B cell (primary cell): ENCODE results near the gene NCLN. TPM values are rescaled to one million over a fixed set of nuclear protein-coding genes. Genes with fewer than 3 reads are reported as not detected.

Source experiments
- ATAC-seq: fragments of 200-7000 bp; cut with Tn5 transposase; one replicate; pipeline ENCODE4 v1.10.0; 2021; ENCODE audit warnings: low read depth, mild to moderate bottlenecking, moderate number of reproducible peaks, moderate library complexity
- CTCF ChIA-PET: fragments of 350-600 bp; sonication (Branson Sonifier 250); formaldehyde crosslinking; loops from one replicate; lab custom pipeline; 2021; ENCODE audit warnings: antibody characterized with exemption, inconsistent platforms; lab: Charles Lee
- POLR2A ChIA-PET: fragments of 350-600 bp; sonication (Branson Sonifier 250); formaldehyde crosslinking; loops from one replicate; lab custom pipeline; 2021; ENCODE audit warnings: antibody characterized with exemption; lab: Charles Lee
- DNase-seq: peaks from one replicate; pipeline ENCODE4 v3.0.0; 2013
- H2AFZ ChIP-seq: 2 replicates; pipeline ENCODE4 v1.6.1; 2012; ENCODE audit warnings: mild to moderate bottlenecking, low read depth, low read length; ENCODE audit not compliant: insufficient read depth, poor library complexity, severe bottlenecking
- H3K27ac ChIP-seq, 2 donors: 1 replicate in 1 of 2; 2 replicates in 1 of 2; pipeline ENCODE4 v1.5.1; 2012 to 2013; ENCODE audit warnings: low read length in 2 of 2, mild to moderate bottlenecking in 2 of 2, moderate library complexity in 1 of 2
- H3K27me3 ChIP-seq, 4 experiments: fragments of 200-600 bp in 1 of 4; sonication (generic) in 1 of 4; replicated peaks in 1 of 4; 1 replicate in 2 of 4; 2 replicates in 2 of 4; pipeline versions ENCODE4 v1.6.1 to v1.7.0; 2013 to 2016; ENCODE audit warnings: low read length in 3 of 4, mild to moderate bottlenecking in 2 of 4, mixed read lengths in 1 of 4, moderate library complexity in 1 of 4; ENCODE audit not compliant: insufficient read depth in 4 of 4, control insufficient read depth in 3 of 4; ENCODE audit errors: control extremely low read depth in 1 of 4
- H3K36me3 ChIP-seq, 2 experiments: replicated peaks in 1 of 2; 1 replicate in 1 of 2; 2 replicates in 1 of 2; pipeline versions ENCODE4 v1.6.1 to v1.7.1; 2013; ENCODE audit warnings: low read length in 1 of 2; ENCODE audit not compliant: insufficient read depth in 2 of 2, control insufficient read depth in 1 of 2; ENCODE audit errors: control extremely low read depth in 1 of 2, extremely low read depth in 1 of 2
- H3K4me1 ChIP-seq, 2 donors: fragments of 200-600 bp in 1 of 2; sonication (generic) in 1 of 2; 1 replicate in 1 of 2; 2 replicates in 1 of 2; pipeline versions ENCODE4 v1.5.1 to v1.6.1; 2013 to 2017; ENCODE audit warnings: low read length in 2 of 2; ENCODE audit not compliant: control insufficient read depth in 2 of 2, insufficient read depth in 2 of 2
- H3K4me2 ChIP-seq: replicated peaks from 2 replicates; pipeline ENCODE3; 2012; ENCODE audit warnings: mild to moderate bottlenecking, low read depth, low read length; ENCODE audit not compliant: poor library complexity, severe bottlenecking
- H3K4me3 ChIP-seq, 5 experiments: fragments of 200-600 bp in 1 of 5; sonication (generic) in 1 of 5; 1 replicate in 3 of 5; 2 replicates in 2 of 5; pipeline versions ENCODE4 v1.5.1 to v1.7.0; 2011 to 2016; ENCODE audit warnings: low read length in 4 of 5, mild to moderate bottlenecking in 4 of 5, low read depth in 2 of 5, control low read depth in 1 of 5, moderate library complexity in 1 of 5; ENCODE audit not compliant: insufficient read depth in 1 of 5; ENCODE audit errors: control extremely low read depth in 1 of 5, extremely low read depth in 1 of 5
- H3K79me2 ChIP-seq: fragments of 200-600 bp; sonication (generic); one replicate; pipeline ENCODE4 v1.6.0; 2016; ENCODE audit warnings: low read length; ENCODE audit not compliant: control insufficient read depth, insufficient read depth
- H3K9ac ChIP-seq: fragments of 200-600 bp; sonication (generic); 2 replicates; pipeline ENCODE4 v1.6.1; 2017; ENCODE audit warnings: mild to moderate bottlenecking, low read length, moderate library complexity
- H3K9me3 ChIP-seq, 3 donors: one replicate each; pipeline versions ENCODE4 v1.6.1 to v1.7.1; 2013; ENCODE audit warnings: low read length in 2 of 3; ENCODE audit not compliant: control insufficient read depth in 2 of 3, insufficient read depth in 1 of 3; ENCODE audit errors: control extremely low read depth in 1 of 3
- H4K20me1 ChIP-seq: 2 replicates; pipeline ENCODE4 v1.6.0; 2012; ENCODE audit warnings: mild to moderate bottlenecking, low read length; ENCODE audit not compliant: insufficient read depth, control insufficient read depth, poor library complexity, severe bottlenecking
- H3K27ac Mint-ChIP-seq: one replicate; pipeline ENCODE4 v1.8.0; 2021; ENCODE audit warnings: mixed read lengths
- H3K27me3 Mint-ChIP-seq: one replicate; pipeline ENCODE4 v1.8.0; 2021; ENCODE audit warnings: mixed read lengths
- H3K4me1 Mint-ChIP-seq: one replicate; pipeline ENCODE4 v1.8.0; 2021; ENCODE audit warnings: mixed read lengths
- H3K4me3 Mint-ChIP-seq: one replicate; pipeline ENCODE4 v1.8.0; 2021; ENCODE audit warnings: mixed read lengths
- H3K9me3 Mint-ChIP-seq: one replicate; pipeline ENCODE4 v1.8.0; 2022; ENCODE audit warnings: mixed read lengths; ENCODE audit not compliant: insufficient read depth
- CTCF ChIP-seq: fragments of 200-600 bp; IDR thresholded peaks from one replicate; pipeline ENCODE4 v1.8.0; 2022; ENCODE audit warnings: antibody characterized with exemption, mild to moderate bottlenecking
- EZH2 ChIP-seq: IDR thresholded peaks from 2 replicates; pipeline ENCODE4 v1.6.1; 2012; ENCODE audit warnings: borderline replicate concordance, low read depth, mild to moderate bottlenecking, moderate library complexity, low read length; ENCODE audit not compliant: insufficient read depth, poor library complexity, severe bottlenecking
- WGBS: methylation state at CpG from one replicate; pipeline ENCODE4 v1.1.5; 2013; ENCODE audit warnings: missing lambda C conversion rate; ENCODE audit not compliant: insufficient coverage; 5-methylcytosine and 5-hydroxymethylcytosine counted together
- intact Hi-C: fragments of 100-400 bp; cut with micrococcal nuclease; formaldehyde crosslinking; loops from one replicate; pipeline ENCODE4 v1.10.0; 2022
- polyA plus RNA-seq: library from polyadenylated mRNA; depleted of rRNA; stranded (reverse); fragments of >200 nt; gene quantifications from 2 replicates; pipeline ENCODE4 v1.2.3, GENCODE V29; 2012
- total RNA-seq, 2 donors: library from RNA; stranded (reverse); fragments of 120-200 nt in 1 of 2; gene quantifications; 1 replicate in 1 of 2; 2 replicates in 1 of 2; pipeline versions ENCODE4 v1.2.3 to v1.2.4, GENCODE V29; 2013 to 2022

Gene NCLN
- total and polyA plus RNA-seq, 2 donors (not counting 1 experiment from before 2014, with no cell fraction given) = 55.0 to 82.0 TPM

- Histone ChIP-seq H4K20me1 (no peaks in the 10 kb centered on the region), H3K4me3 (no peak overlapping the region), H2AFZ (no peak overlapping the region), H3K36me3 (no peaks in the 10 kb centered on the region), H3K27ac (no peak overlapping the region), H3K9me3 (peaks cover 0 to 8% (median 0%) of the 10 kb centered on the region in 3 donors), H3K4me1 (peaks cover 0 to 5% of the 10 kb centered on the region in 2 donors), H3K27me3 (peaks cover 0 to 65% (median 21%) of the 10 kb centered on the region in 4 experiments), H3K79me2 (no peaks in the 10 kb centered on the region), H3K4me2 (no peak overlapping the region), H3K9ac (no peak overlapping the region)
- DNase-seq (peak; percentile 18), ATAC-seq (no peak)
- Mint-ChIP-seq H3K27ac (no peak overlapping the region), H3K4me3 (no peak overlapping the region), H3K4me1 (peaks cover 7% of the 10 kb centered on the region), H3K27me3 (peaks cover 25% of the 10 kb centered on the region), H3K9me3 (no peaks in the 10 kb centered on the region)
- ChIA-PET POLR2A (no interaction called here), CTCF (interaction anchor here (0.6 kb wide), 1 partner anchor 290 kb away, joined by 3 read pairs; no protein-coding TSS in a partner anchor)
- intact Hi-C loops = no loop called here
- TF ChIP-seq CTCF (no peak), EZH2 (no peak)
- 75% methylated on average over 12 of the region's 12 CpGs for WGBS
Measured at GRCh38 chr19:3227054-3227626, 41.4 kb downstream of the NCLN start.

- Histone ChIP-seq H4K20me1 (no peaks in the 10 kb centered on the region), H3K9ac (no peak overlapping the region), H3K4me2 (no peak overlapping the region), H3K4me1 (peaks cover 0 to 2% of the 10 kb centered on the region in 2 donors), H3K36me3 (no peaks in the 10 kb centered on the region), H3K27ac (no peak overlapping the region), H3K9me3 (peaks cover 0 to 10% (median 0%) of the 10 kb centered on the region in 3 donors), H3K27me3 (peaks cover 0 to 53% (median 19%) of the 10 kb centered on the region in 4 experiments), H2AFZ (no peak overlapping the region), H3K4me3 (no peak overlapping the region), H3K79me2 (no peaks in the 10 kb centered on the region)
- H3K27ac Mint-ChIP-seq = no peak overlapping the region
- ChIA-PET POLR2A (interaction anchor here (0.6 kb wide), 1 partner anchor 14 kb away, joined by 5 read pairs; no protein-coding TSS in a partner anchor), CTCF (interaction anchor here (0.7 kb wide), 1 partner anchor 342 kb away, joined by 3 read pairs; no protein-coding TSS in a partner anchor)
- TF ChIP-seq CTCF = no peak
- TF ChIP-seq EZH2 = no peak
- 59% methylated on average over 9 of the region's 9 CpGs for WGBS
- peaks cover 32% of the 10 kb centered on the region for H3K27me3 Mint-ChIP-seq
- no peaks in the 10 kb centered on the region for H3K9me3 Mint-ChIP-seq
- DNase-seq (no peak), ATAC-seq (no peak)
- peaks cover 5% of the 10 kb centered on the region for H3K4me1 Mint-ChIP-seq
- intact Hi-C loops = no loop called here
- no peak overlapping the region for H3K4me3 Mint-ChIP-seq
Measured at GRCh38 chr19:3229346-3229743, 43.6 kb downstream of the NCLN start.
